HepG2 (cell line): ENCODE results near the gene GPR62. TPM values are rescaled to one million over a fixed set of nuclear protein-coding genes. Genes with fewer than 3 reads are reported as not detected.

Experiments
- ARID4A ChIP-seq: sonication (generic); formaldehyde crosslinking; IDR thresholded peaks from 2 replicates; pipeline ENCODE4 v1.5.0; 2020; ENCODE audit warnings: mild to moderate bottlenecking, missing genetic modification reagents, borderline replicate concordance
- ELF3 ChIP-seq: IDR thresholded peaks from 2 replicates; pipeline ENCODE4 v1.6.1; 2016; ENCODE audit warnings: missing genetic modification reagents, missing compliant biosample characterization
- ELF4 ChIP-seq: sonication (generic); formaldehyde crosslinking; IDR thresholded peaks from 2 replicates; pipeline ENCODE4 v1.5.0; 2020; ENCODE audit warnings: missing genetic modification reagents, mild to moderate bottlenecking, moderate library complexity, borderline replicate concordance
- FOXA1 ChIP-seq, 2 experiments: fragments of 450-650 bp in 1 of 2; sonication (generic) in 1 of 2; formaldehyde crosslinking in 1 of 2; IDR thresholded peaks; 2 replicates each; pipeline versions ENCODE4 v1.4.0 to v1.6.1; 2016 to 2020; ENCODE audit warnings: missing genetic modification reagents in 1 of 2
- FOXA3 ChIP-seq: IDR thresholded peaks from 2 replicates; pipeline ENCODE4 v1.6.1; 2016; ENCODE audit warnings: missing genetic modification reagents, missing compliant biosample characterization
- FOXO1 ChIP-seq: sonication (generic); formaldehyde crosslinking; IDR thresholded peaks from 2 replicates; pipeline ENCODE4 v1.4.0; 2020; ENCODE audit warnings: missing genetic modification reagents
- GLI4 ChIP-seq: sonication (generic); formaldehyde crosslinking; IDR thresholded peaks from 2 replicates; pipeline ENCODE4 v1.5.1; 2020; ENCODE audit warnings: missing genetic modification reagents, mild to moderate bottlenecking, moderate library complexity, borderline replicate concordance
- HDAC1 ChIP-seq: sonication (generic); formaldehyde crosslinking; IDR thresholded peaks from 2 replicates; pipeline ENCODE4 v1.5.1; 2020; ENCODE audit warnings: mild to moderate bottlenecking, missing genetic modification reagents
- HMGA1 ChIP-seq: sonication (generic); formaldehyde crosslinking; conservative IDR thresholded peaks from 2 replicates; pipeline ENCODE4 v1.4.0; 2020; ENCODE audit warnings: missing genetic modification reagents
- HOXA3 ChIP-seq: sonication (generic); formaldehyde crosslinking; IDR thresholded peaks from 2 replicates; pipeline ENCODE4 v1.5.0; 2020; ENCODE audit warnings: missing genetic modification reagents
- LBX2 ChIP-seq: sonication (generic); formaldehyde crosslinking; IDR thresholded peaks from 2 replicates; pipeline ENCODE4 v1.5.0; 2020; ENCODE audit warnings: missing genetic modification reagents, mild to moderate bottlenecking, borderline replicate concordance
- PAWR ChIP-seq: sonication (generic); formaldehyde crosslinking; IDR thresholded peaks from 2 replicates; pipeline ENCODE4 v1.4.0; 2020; ENCODE audit warnings: missing genetic modification reagents, mild to moderate bottlenecking, borderline replicate concordance
- PCBP1 ChIP-seq: fragments of 200-400 bp; formaldehyde crosslinking; IDR thresholded peaks from 2 replicates; pipeline ENCODE4 v1.6.1; 2017; ENCODE audit warnings: mild to moderate bottlenecking, low read depth, low read length, borderline replicate concordance
- PHF20 ChIP-seq: sonication (generic); formaldehyde crosslinking; IDR thresholded peaks from 2 replicates; pipeline ENCODE4 v1.5.0; 2020; ENCODE audit warnings: mild to moderate bottlenecking, missing genetic modification reagents
- SMAD1 ChIP-seq: sonication (generic); formaldehyde crosslinking; IDR thresholded peaks from 2 replicates; pipeline ENCODE4 v1.4.0; 2020; ENCODE audit warnings: missing genetic modification reagents, low read depth, mild to moderate bottlenecking, borderline replicate concordance
- SP5 ChIP-seq: IDR thresholded peaks from 2 replicates; pipeline ENCODE4 v1.6.1; 2016; ENCODE audit warnings: low read depth, borderline replicate concordance
- TOPORS ChIP-seq: sonication (generic); formaldehyde crosslinking; IDR thresholded peaks from 2 replicates; pipeline ENCODE4 v1.8.0; 2023; ENCODE audit warnings: mild to moderate bottlenecking, missing genetic modification reagents
- YEATS4 ChIP-seq: sonication (generic); formaldehyde crosslinking; IDR thresholded peaks from 2 replicates; pipeline ENCODE4 v1.4.0; 2020; ENCODE audit warnings: missing genetic modification reagents, borderline replicate concordance
- ZFAT ChIP-seq: sonication (generic); formaldehyde crosslinking; conservative IDR thresholded peaks from 2 replicates; pipeline ENCODE4 v1.8.1; 2023; ENCODE audit warnings: missing genetic modification reagents, inconsistent platforms
- ZMAT3 ChIP-seq: sonication (generic); formaldehyde crosslinking; conservative IDR thresholded peaks from 2 replicates; pipeline ENCODE4 v1.7.0; 2021; ENCODE audit warnings: missing genetic modification reagents
- ZMYM3 ChIP-seq: sonication (generic); formaldehyde crosslinking; IDR thresholded peaks from 2 replicates; pipeline ENCODE4 v1.5.1; 2020; ENCODE audit warnings: mild to moderate bottlenecking, missing genetic modification reagents
- ZNF17 ChIP-seq: sonication (generic); formaldehyde crosslinking; IDR thresholded peaks from 2 replicates; pipeline ENCODE4 v1.5.0; 2020; ENCODE audit warnings: mild to moderate bottlenecking, missing genetic modification reagents
- ZNF264 ChIP-seq: sonication (generic); formaldehyde crosslinking; IDR thresholded peaks from 2 replicates; pipeline ENCODE4 v1.4.0; 2020; ENCODE audit warnings: missing genetic modification reagents
- ZNF720 ChIP-seq: sonication (generic); formaldehyde crosslinking; IDR thresholded peaks from 2 replicates; pipeline ENCODE4 v1.4.0; 2020; ENCODE audit warnings: missing genetic modification reagents
- ZNF747 ChIP-seq: sonication (generic); formaldehyde crosslinking; IDR thresholded peaks from 2 replicates; pipeline ENCODE4 v1.8.1; 2023; ENCODE audit warnings: missing genetic modification reagents, mild to moderate bottlenecking, borderline replicate concordance
- ZNF777 ChIP-seq: sonication (generic); formaldehyde crosslinking; IDR thresholded peaks from 2 replicates; pipeline ENCODE4 v1.4.0; 2020; ENCODE audit warnings: missing genetic modification reagents
- ZSCAN21 ChIP-seq: sonication (generic); formaldehyde crosslinking; IDR thresholded peaks from 2 replicates; pipeline ENCODE4 v1.8.0; 2022; ENCODE audit warnings: mild to moderate bottlenecking, missing genetic modification reagents, moderate library complexity, borderline replicate concordance
- polyA plus RNA-seq, 8 experiments: library from polyadenylated mRNA; depleted of rRNA in 3 of 8; stranded (reverse) in 7 of 8; unstranded in 1 of 8; fragments of >200 nt; fragmentation: Illumina TruSeq in 4 of 8; extraction: Trizol in 4 of 8; gene quantifications; 2 replicates each; pipeline versions ENCODE4 v1.2.1 to v1.2.3, GENCODE V29; 2011 to 2016; ENCODE audit warnings: low read depth in 4 of 8, missing spikeins in 1 of 8, mixed read lengths in 1 of 8; ENCODE audit not compliant: insufficient read depth in 1 of 8
- total RNA-seq, 5 experiments: library from RNA; depleted of rRNA; stranded (reverse); fragments of >200 nt; fragmentation: Illumina TruSeq; extraction: Trizol; gene quantifications; 2 replicates each; pipeline ENCODE4 v1.2.3, GENCODE V29; 2016; ENCODE audit warnings: low read depth in 1 of 5

Gene GPR62
- total and polyA plus RNA-seq, 2 of the 13 experiments (the other 11 are each of a cell fraction or from before 2014, with no cell fraction given): not detected

- TF ChIP-seq ZSCAN21 (no peak), ELF4 (no peak), FOXA1 (IDR thresholded peaks at IDR 0.05) (no peak), FOXA1 (CRISPR knock-in tag; IDR thresholded peaks at IDR 0.05) (no peak), ZMYM3 (no peak), HOXA3 (no peak; the same call in 1 of the 2 replicates), ZNF264 (CRISPR knock-in tag) (no peak), FOXO1 (CRISPR knock-in tag) (no peak), ZNF720 (CRISPR knock-in tag) (no peak), ELF3 (CRISPR knock-in tag) (peak; percentile 26; the same call in 1 of the 2 replicates), LBX2 (CRISPR knock-in tag) (no peak), ZNF777 (peak; percentile 4; the same call in 1 of the 2 replicates), FOXA3 (CRISPR knock-in tag) (no peak), ZFAT (CRISPR knock-in tag) (no peak), ZNF747 (CRISPR knock-in tag) (no peak), YEATS4 (CRISPR knock-in tag) (peak; percentile 51), SP5 (0 out of 2 replicates have a peak, but pooled peaks have one; percentile 36), TOPORS (CRISPR knock-in tag) (peak; percentile 58; the same call in 1 of the 2 replicates), PHF20 (CRISPR knock-in tag) (peak; percentile 57; the same call in 1 of the 2 replicates), ZNF17 (no peak), PCBP1 (no peak), ZMAT3 (CRISPR knock-in tag) (no peak), SMAD1 (CRISPR knock-in tag) (no peak), HMGA1 (CRISPR knock-in tag) (no peak), HDAC1 (CRISPR knock-in tag) (no peak; the same call in none of the 2 replicates), PAWR (no peak), GLI4 (CRISPR knock-in tag) (no peak), ARID4A (CRISPR knock-in tag) (peak; percentile 64)
These were observed 20.0 kb downstream of the GPR62 start, which contains the start of gene ABHD14A (continued) for GRCh38 chr3:51974963-51975851.
